SK-N-SH treated with all-trans-retinoic acid at 6 μM for 48 hours (cell line): ENCODE measurements around the gene SESN2.

Source experiments
- ARNTL ChIP-seq: fragments of 450-650 bp; formaldehyde crosslinking; IDR thresholded peaks from 2 replicates; pipeline ENCODE4 v1.5.0; 2020; ENCODE audit warnings: low read depth, mild to moderate bottlenecking, moderate library complexity, borderline replicate concordance
- CSDC2 ChIP-seq: fragments of 250-450 bp; sonication (Bioruptor Pico); IDR thresholded peaks from 2 replicates; pipeline ENCODE4 v1.5.0; 2020; ENCODE audit warnings: mild to moderate bottlenecking, moderate library complexity
- ESRRG ChIP-seq: fragments of 250-450 bp; sonication (Bioruptor Pico); IDR thresholded peaks from 2 replicates; pipeline ENCODE4 v1.6.1; 2021; ENCODE audit warnings: mild to moderate bottlenecking
- OSR1 ChIP-seq: fragments of 250-450 bp; sonication (Bioruptor Pico); IDR thresholded peaks from 2 replicates; pipeline ENCODE4 v1.8.0; 2022; ENCODE audit warnings: moderate library complexity, mild to moderate bottlenecking, inconsistent platforms
- PATZ1 ChIP-seq: fragments of 250-450 bp; sonication (Bioruptor Pico); IDR thresholded peaks from 2 replicates; pipeline ENCODE4 v1.8.0; 2020; ENCODE audit warnings: mild to moderate bottlenecking, moderate library complexity, borderline replicate concordance
- PPARA ChIP-seq: fragments of 250-450 bp; sonication (Bioruptor Pico); IDR thresholded peaks from 2 replicates; pipeline ENCODE4 v1.5.0; 2020; ENCODE audit warnings: mild to moderate bottlenecking, borderline replicate concordance
- RARB ChIP-seq: fragments of 250-450 bp; sonication (Bioruptor Pico); IDR thresholded peaks from 2 replicates; pipeline ENCODE4 v1.8.0; 2021; ENCODE audit warnings: mild to moderate bottlenecking, moderate library complexity
- TOX ChIP-seq: fragments of 250-450 bp; sonication (Bioruptor Pico); IDR thresholded peaks from 2 replicates; pipeline ENCODE4 v1.8.0; 2021; ENCODE audit warnings: mild to moderate bottlenecking, moderate library complexity, borderline replicate concordance
- TSHZ2 ChIP-seq: fragments of 250-450 bp; sonication (Bioruptor Pico); IDR thresholded peaks from 2 replicates; pipeline ENCODE4 v1.5.0; 2020; ENCODE audit warnings: mild to moderate bottlenecking, moderate library complexity
- ZC3H10 ChIP-seq: fragments of 250-450 bp; sonication (Bioruptor Pico); IDR thresholded peaks from 2 replicates; pipeline ENCODE4 v1.5.1; 2021; ENCODE audit warnings: mild to moderate bottlenecking, moderate library complexity
- ZFP3 ChIP-seq: fragments of 250-450 bp; sonication (Bioruptor Pico); IDR thresholded peaks from 2 replicates; pipeline ENCODE4 v1.5.0; 2020; ENCODE audit warnings: mild to moderate bottlenecking, moderate library complexity
- ZFP30 ChIP-seq: fragments of 450-650 bp; formaldehyde crosslinking; IDR thresholded peaks from 2 replicates; pipeline ENCODE4 v1.5.0; 2022; ENCODE audit warnings: mild to moderate bottlenecking, moderate library complexity
- ZNF8 ChIP-seq: fragments of 450-650 bp; formaldehyde crosslinking; IDR thresholded peaks from 2 replicates; pipeline ENCODE4 v1.5.0; 2020; ENCODE audit warnings: mild to moderate bottlenecking, moderate library complexity

DNA sequence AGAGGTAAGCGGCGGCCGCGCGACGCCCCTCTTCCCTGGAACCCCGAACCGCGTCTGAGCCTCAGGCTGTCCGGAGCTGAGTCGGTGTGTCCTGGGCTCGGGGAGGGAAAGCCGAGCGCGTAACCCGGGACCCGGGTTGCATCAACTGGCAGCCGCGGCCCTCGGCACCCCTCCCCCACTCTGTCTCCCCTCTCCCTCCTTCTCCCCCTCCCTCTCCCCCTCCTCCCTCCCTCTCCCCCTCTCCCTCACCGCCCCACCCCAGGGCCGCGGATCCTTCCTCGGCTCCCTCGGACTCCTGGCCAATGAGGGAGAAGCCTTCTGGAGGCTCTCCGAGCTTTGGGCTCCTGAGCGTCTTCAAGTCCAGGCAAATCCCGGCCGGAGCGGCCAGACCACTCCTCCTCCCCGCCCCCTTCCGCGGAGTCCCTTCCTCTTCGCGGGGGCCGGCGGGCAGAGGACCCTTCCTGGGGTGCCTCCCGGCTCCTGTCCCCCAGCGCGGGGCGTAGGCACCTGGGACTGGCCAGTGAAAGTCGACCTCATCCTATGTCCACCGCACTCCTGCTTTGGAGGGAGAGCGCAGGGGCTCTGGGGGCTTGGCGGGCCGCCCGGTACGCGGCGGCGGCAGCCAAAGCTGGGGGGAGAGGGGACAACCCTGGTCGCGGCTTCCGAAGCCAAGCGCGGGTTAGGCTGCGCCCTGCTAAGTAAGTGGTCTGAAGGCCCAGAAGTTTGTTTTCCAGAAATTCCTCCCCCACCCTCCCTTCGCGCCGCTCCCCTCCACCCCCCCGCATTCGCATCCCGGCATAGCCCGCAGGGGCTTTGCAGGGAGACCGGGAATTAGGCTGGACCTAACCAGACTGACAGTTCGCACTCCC is 850 bp downstream of the SESN2 start:
- no peak for TF ChIP-seq ZC3H10 (CRISPR knock-in tag)
- TF ChIP-seq RARB, result no peak
- no peak for TF ChIP-seq ZFP3 (CRISPR knock-in tag)
- no peak for TF ChIP-seq ZNF8
- peak; percentile 58; the same call in 1 of the 2 replicates for TF ChIP-seq PATZ1 (CRISPR knock-in tag)
- TF ChIP-seq CSDC2 (CRISPR knock-in tag), result no peak
- no peak for TF ChIP-seq OSR1 (CRISPR knock-in tag)
- no peak for TF ChIP-seq ARNTL (CRISPR knock-in tag)
- TF ChIP-seq TSHZ2 (CRISPR knock-in tag), result no peak
- no peak for TF ChIP-seq ZFP30 (CRISPR knock-in tag)
- no peak for TF ChIP-seq ESRRG (CRISPR knock-in tag)
- TF ChIP-seq TOX (CRISPR knock-in tag), result no peak
- TF ChIP-seq PPARA (CRISPR knock-in tag), result no peak
